Stomach (tissue), 9 donors: ENCODE data around the gene ETFA. TPM values are rescaled to one million over a fixed set of nuclear protein-coding genes. Genes with fewer than 3 reads are reported as not detected.

Source experiments
- DNase-seq, 2 donors: peaks; one replicate each; pipeline versions ENCODE4 v3.0.0 to v3.0.0-alpha.2; 2013 to 2019
- H3K27ac ChIP-seq, 5 donors: fragments of 200-600 bp in 4 of 5; sonication (generic) in 4 of 5; one replicate each; pipeline ENCODE4 v1.5.1; 2013 to 2019; ENCODE audit warnings: mild to moderate bottlenecking in 1 of 5, moderate library complexity in 1 of 5
- H3K27me3 ChIP-seq, 3 donors: fragments of 200-600 bp; sonication (generic); one replicate each; pipeline ENCODE4 v1.5.1; 2017 to 2019; ENCODE audit warnings: mixed run types in 1 of 3
- H3K36me3 ChIP-seq, 4 donors: fragments of 200-600 bp; sonication (generic); 1 replicate in 3 of 4; 2 replicates in 1 of 4; pipeline ENCODE4 v1.5.1; 2016 to 2019
- H3K4me1 ChIP-seq, 4 donors: fragments of 200-600 bp; sonication (generic); one replicate each; pipeline ENCODE4 v1.5.1; 2016 to 2019
- H3K4me3 ChIP-seq, 4 donors: fragments of 200-600 bp; sonication (generic) in 3 of 4; one replicate each; pipeline ENCODE4 v1.5.1; 2016 to 2019; ENCODE audit warnings: mild to moderate bottlenecking in 1 of 4
- H3K9me3 ChIP-seq, 4 donors: fragments of 200-600 bp; sonication (generic); one replicate each; pipeline ENCODE4 v1.5.1; 2016 to 2019
- CTCF ChIP-seq, 7 experiments: fragments of 450-650 bp in 4 of 7; fragments of 200-600 bp in 3 of 7; sonication (generic) in 3 of 7; IDR thresholded peaks; one replicate each; pipeline ENCODE4 v1.5.1; 2016 to 2019; ENCODE audit warnings: antibody characterized with exemption in 7 of 7, control low read depth in 2 of 7, mild to moderate bottlenecking in 1 of 7
- EP300 ChIP-seq: sonication (generic); formaldehyde crosslinking; IDR thresholded peaks from one replicate; pipeline ENCODE4 v1.6.1; 2017; ENCODE audit warnings: antibody characterized with exemption
- POLR2A ChIP-seq, 4 donors: fragments of 450-650 bp; IDR thresholded peaks; one replicate each; pipeline ENCODE4 v1.6.1; 2016; ENCODE audit warnings: antibody characterized with exemption in 4 of 4, control low read depth in 2 of 4, mild to moderate bottlenecking in 1 of 4, moderate library complexity in 1 of 4
- POLR2AphosphoS5 ChIP-seq, 3 donors: sonication (generic); formaldehyde crosslinking; IDR thresholded peaks; one replicate each; pipeline ENCODE4 v1.6.1; 2016; ENCODE audit warnings: antibody characterized with exemption in 3 of 3
- WGBS, 5 donors: extraction: QIAGEN DNeasy Blood & Tissue Kit in 3 of 5; methylation state at CpG; one replicate each; pipeline versions ENCODE4 v1.1.5 to v1.1.7; 2013 to 2018; 5-methylcytosine and 5-hydroxymethylcytosine counted together
- intact Hi-C: fragments of 100-400 bp; cut with DNase I; formaldehyde crosslinking; loops from one replicate; pipeline ENCODE4 v1.15.1; 2023; ENCODE audit warnings: low total_unique reads
- polyA plus RNA-seq, 3 donors: library from polyadenylated mRNA; stranded (reverse); fragments of 200-250 nt; gene quantifications; one replicate each; pipeline ENCODE4 v1.2.3, GENCODE V29; 2013
- total RNA-seq, 5 donors: library from RNA; depleted of rRNA; stranded (reverse); fragments of >200 nt; gene quantifications; one replicate each; pipeline versions ENCODE4 v1.1.0 to v1.2.3, GENCODE V29; 2014 to 2016
- donor health status: healthy with polysubstance abuse.
- donor health status: Bipolar disorder and iron deficiency.
- donor health status: healthy.

The ETFA gene
- total and polyA plus RNA-seq, 8 donors: 68.2 to 304 (median 109) TPM

- H3K9me3 ChIP-seq: peaks cover 0 to 8% (median 0%) of the 10 kb centered on the region in 4 donors
- WGBS, 5 donors: 9 to 25% (median 17%) methylated on average over 7 of the region's 7 CpGs
- peak overlapping the region in 2 of 5 donors; percentile 75 to 76 for H3K27ac ChIP-seq
- intact Hi-C loops: no loop called here
- peaks cover 21 to 75% (median 66%) of the 10 kb centered on the region in 3 donors for H3K27me3 ChIP-seq
- TF ChIP-seq POLR2A (IDR thresholded peaks at IDR 0.05): no peak
- TF ChIP-seq CTCF (IDR thresholded peaks at IDR 0.05): no peak
- no peak for TF ChIP-seq EP300
- no peak for TF ChIP-seq POLR2AphosphoS5 (IDR thresholded peaks at IDR 0.05)
- H3K4me1 ChIP-seq: peaks cover 43 to 60% (median 50%) of the 10 kb centered on the region in 4 donors
- DNase-seq: no peak
- H3K36me3 ChIP-seq: no peaks in the 10 kb centered on the region
- peak overlapping the region; percentile 50 to 65 (median 58) for H3K4me3 ChIP-seq
These were observed 34.3 kb upstream of the ETFA start for GRCh38 chr15:76345583-76345879.

GRCh38 chr15:76344893-76345582 is 33.8 kb upstream of the ETFA start:
- Histone ChIP-seq H3K27ac (peak overlapping the region in 1 of 5 donors; percentile 76), H3K4me3 (no peak overlapping the region), H3K9me3 (peaks cover 0 to 8% (median 0%) of the 10 kb centered on the region in 4 donors), H3K4me1 (peaks cover 48 to 65% (median 55%) of the 10 kb centered on the region in 4 donors), H3K27me3 (peaks cover 21 to 80% (median 71%) of the 10 kb centered on the region in 3 donors), H3K36me3 (no peaks in the 10 kb centered on the region)
- WGBS, 5 donors: 25 to 35% (median 30%) methylated on average over 3 of the region's 3 CpGs
- DNase-seq: no peak
- TF ChIP-seq EP300 (no peak), POLR2A (IDR thresholded peaks at IDR 0.05) (no peak), POLR2AphosphoS5 (IDR thresholded peaks at IDR 0.05) (no peak), CTCF (IDR thresholded peaks at IDR 0.05) (no peak)
- intact Hi-C loops: no loop called here

- DNase-seq: no peak
- Histone ChIP-seq H3K4me1 (peaks cover 57 to 80% (median 68%) of the 10 kb centered on the region in 4 donors), H3K36me3 (no peaks in the 10 kb centered on the region), H3K27ac (peak overlapping the region in 2 of 5 donors; percentile 18 to 74), H3K9me3 (peaks cover 0 to 8% (median 0%) of the 10 kb centered on the region in 4 donors), H3K4me3 (peak overlapping the region in 3 of 4 donors; percentile 24 to 63 (median 30)), H3K27me3 (peaks cover 21 to 96% (median 87%) of the 10 kb centered on the region in 3 donors)
- intact Hi-C loops: no loop called here
- 30 to 58% (median 38%) methylated on average over 16 of the region's 16 CpGs for WGBS, 5 donors
- TF ChIP-seq EP300 (no peak), POLR2A (IDR thresholded peaks at IDR 0.05) (no peak), POLR2AphosphoS5 (IDR thresholded peaks at IDR 0.05) (no peak), CTCF (IDR thresholded peaks at IDR 0.05) (no peak)
These were observed 32.2 kb upstream of the ETFA start for GRCh38 chr15:76343313-76343996.

- peak in 1 of 2 donors; percentile 61 for DNase-seq
- H3K27ac ChIP-seq: peak overlapping the region in 3 of 5 donors; percentile 18 to 74 (median 40)
- peaks cover 0 to 8% (median 0%) of the 10 kb centered on the region in 4 donors for H3K9me3 ChIP-seq
- peaks cover 27 to 100% (median 94%) of the 10 kb centered on the region in 3 donors for H3K27me3 ChIP-seq
- WGBS, 5 donors: 11 to 24% (median 20%) methylated on average over 15 to 87 of the region's 87 CpGs
- intact Hi-C loops: no loop called here
- peak overlapping the region in 3 of 4 donors; percentile 24 to 63 (median 30) for H3K4me3 ChIP-seq
- TF ChIP-seq POLR2A (IDR thresholded peaks at IDR 0.05) (no peak), CTCF (IDR thresholded peaks at IDR 0.05) (no peak), EP300 (no peak), POLR2AphosphoS5 (IDR thresholded peaks at IDR 0.05) (no peak)
- no peaks in the 10 kb centered on the region for H3K36me3 ChIP-seq
- peaks cover 66 to 87% (median 75%) of the 10 kb centered on the region in 4 donors for H3K4me1 ChIP-seq
These were observed 31.3 kb upstream of the ETFA start for GRCh38 chr15:76342382-76343201.
